ENCODE measurements around the gene ZNF500.

The ZNF500 gene

DNA sequence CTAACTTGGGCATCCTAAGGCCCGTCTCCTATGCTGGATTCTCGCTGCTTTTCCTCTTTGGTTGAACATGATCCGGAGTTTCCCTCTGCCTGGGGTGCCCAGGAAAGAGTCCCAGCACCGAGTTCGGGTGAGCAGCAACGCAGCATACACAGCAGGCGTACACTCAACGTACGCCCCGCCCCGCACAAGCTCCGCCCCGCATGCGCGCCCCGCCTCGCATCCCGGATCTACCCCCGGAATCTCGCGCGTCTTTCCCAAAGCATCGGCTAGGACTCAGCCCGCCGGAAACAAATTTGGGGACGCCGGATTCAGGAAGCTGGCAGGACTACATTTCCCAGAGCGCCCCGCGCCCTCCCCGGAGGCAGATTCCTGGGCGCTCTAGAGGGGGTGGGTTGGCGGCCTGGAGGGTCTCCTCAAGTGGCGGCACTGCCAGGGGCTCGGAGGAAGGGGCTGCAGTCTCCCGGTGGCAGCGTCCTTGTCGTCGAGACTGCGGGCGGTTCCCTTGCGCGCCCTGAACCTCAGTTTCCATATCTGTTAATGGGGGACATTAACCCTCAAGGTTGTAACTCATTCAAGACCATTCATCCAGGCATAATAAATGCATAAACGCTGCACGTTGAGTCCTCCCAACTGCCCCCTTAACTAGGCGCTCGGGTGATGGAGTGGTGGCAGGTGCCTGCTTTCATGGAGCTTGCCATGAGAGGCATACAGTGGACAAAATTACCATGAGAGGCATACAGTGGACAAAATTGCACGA, 1.8 kb upstream of the ZNF500 start:
- peak; percentile 97 for DNase-seq

DNA sequence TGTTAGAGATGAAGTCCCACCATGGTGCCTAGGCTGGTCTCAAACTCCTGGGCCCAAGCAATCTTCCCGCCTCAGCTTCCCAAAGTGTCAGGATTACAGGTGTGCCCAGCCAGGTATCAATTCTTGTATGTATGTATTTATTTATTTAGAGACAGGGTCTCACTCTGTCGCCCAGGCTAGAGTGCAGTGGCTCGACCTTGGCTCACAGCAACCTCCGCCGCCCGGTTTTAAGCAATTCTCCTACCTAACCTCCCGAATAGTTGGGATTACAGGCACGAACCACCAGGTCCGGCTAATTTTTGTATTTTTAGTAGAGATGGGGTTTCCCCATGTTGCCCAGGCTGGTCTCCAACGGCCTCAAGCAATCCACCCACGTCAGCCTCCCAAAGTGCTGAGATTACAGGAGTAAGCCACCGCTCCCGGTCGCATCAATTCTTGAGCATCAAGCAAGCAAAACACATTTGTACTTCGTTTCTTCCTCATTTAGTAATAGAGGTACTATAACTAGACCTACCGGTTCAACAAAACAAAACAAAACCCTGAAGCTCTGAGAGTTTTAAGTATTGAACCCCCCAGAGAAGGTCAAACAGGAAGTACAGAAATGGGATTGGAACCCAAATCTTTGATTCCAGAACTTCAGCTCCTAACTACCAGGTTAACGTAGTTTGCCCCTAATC, 1.0 kb upstream of the ZNF500 start:
- peak in 1 of 2 experiments; percentile 25 for DNase-seq

DNA sequence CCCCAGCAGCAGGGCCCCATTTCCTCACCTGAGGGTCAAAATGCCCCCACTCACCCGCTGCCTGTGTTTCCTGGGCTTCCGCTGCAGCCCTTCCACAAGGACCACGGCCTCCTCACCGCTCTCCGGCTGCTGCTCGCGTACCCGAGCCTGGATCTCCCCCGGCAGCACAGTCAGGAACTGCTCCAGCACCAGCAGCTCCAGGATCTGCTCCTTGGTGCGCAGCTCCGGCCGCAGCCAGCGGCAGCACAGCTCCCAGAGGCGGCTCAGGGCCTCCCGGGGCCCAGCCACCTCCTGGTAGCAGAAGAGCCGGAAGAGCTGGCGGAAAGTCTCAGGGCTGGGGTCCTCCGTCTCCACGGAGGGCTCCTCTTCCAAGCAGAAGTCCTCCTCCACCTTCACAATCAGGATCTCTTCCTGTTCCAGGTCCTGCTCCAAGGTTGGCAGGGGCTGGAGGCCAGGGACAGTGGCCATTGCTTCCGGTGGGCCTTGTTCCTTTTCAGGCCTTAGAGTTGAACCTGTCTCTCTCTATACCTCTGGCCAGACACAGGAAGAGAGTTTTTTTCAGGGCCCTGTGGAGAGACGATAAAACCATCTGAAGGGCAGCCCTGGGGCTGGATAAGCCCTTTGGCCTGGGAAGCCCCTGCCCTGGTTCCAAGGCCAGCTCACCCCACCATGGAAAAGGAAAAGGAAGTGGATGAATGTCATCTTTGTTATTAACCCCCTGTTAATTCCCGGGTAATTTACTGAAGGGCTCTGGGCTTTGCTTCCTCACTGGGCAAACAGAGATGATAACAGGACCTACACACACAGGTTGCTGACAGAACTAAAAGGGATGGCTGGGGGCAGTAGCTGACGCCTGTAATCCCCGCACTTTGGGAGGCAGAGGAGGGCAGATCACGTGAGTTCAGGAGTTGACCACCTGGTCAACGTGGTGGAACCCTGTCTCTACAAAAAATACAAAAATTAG, 1.2 kb downstream of the ZNF500 start:
- no peak for DNase-seq

DNA sequence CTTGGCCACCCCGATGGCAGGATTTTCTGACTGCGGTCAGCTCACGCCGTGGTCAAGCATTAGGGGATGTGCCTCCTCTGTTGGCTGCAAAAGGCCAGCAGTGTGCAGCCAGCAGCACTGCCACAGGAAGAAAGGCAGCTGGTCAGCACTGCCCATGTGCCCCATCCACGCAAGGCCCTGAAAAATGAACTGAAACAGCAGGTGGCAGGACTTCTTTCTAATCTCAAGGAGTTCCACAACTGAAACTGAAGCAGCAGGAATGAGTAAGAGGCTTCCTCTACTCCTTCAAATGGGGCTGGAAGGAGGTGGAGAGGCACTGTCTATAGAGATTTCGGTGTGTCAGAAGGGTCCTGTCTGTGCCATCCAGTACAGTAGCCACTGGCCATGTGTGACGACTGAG, 3.2 kb downstream of the ZNF500 start:
- no peak for DNase-seq

DNA sequence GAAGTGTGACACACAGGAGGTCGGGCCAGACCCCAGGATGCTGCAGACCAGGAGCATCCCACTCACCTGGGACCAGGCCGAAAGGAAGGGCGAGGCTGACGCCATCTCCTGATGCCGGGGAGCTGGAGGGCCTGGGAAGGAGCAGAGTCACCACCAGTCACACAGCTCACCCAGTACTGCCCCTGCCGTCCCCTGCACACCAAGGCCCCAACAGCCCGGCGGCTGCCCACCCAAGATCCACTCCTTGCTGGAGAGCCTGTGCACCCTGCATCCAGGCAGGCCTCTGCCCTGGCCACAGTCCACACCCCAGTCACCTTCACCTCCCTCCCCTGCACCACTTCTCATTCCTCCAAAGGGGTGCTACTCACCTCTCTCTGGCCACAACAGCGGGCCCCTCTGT, 4.8 kb downstream of the ZNF500 start:
- DNase-seq, result no peak

DNA sequence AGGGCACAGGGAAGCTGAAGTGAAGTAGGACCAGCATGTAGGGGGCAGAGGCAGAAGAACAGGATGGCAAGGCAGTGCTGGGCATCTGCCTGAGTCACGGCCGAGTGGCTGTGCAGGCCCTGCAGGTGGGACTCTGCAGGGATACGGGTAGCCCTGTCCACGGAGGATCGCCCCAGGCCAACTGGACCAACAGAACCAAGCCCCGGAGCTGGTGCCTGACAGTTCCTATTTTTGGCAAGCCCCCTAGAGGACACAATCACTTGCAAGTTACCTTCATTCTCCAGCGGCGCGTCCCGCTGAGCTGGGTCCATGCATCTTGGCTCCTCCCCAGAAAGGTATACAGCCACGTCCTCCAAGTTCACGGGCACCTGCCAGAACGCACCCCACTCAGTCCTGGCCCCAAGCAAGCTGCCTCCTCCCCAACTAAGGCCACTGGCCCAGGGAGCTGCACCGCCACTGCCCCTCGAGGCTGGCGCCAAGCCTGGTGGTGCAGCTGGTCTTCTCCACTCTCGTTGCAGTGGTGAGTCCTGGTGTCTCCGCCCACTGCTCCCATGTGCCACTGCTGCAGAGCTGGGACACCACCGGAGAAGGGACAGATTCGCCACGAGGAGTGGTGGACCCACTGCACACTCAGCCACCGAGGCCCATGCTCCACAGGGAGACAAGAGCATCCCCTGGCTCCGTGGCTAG, 6.6 kb downstream of the ZNF500 start:
- no peak for DNase-seq

DNA sequence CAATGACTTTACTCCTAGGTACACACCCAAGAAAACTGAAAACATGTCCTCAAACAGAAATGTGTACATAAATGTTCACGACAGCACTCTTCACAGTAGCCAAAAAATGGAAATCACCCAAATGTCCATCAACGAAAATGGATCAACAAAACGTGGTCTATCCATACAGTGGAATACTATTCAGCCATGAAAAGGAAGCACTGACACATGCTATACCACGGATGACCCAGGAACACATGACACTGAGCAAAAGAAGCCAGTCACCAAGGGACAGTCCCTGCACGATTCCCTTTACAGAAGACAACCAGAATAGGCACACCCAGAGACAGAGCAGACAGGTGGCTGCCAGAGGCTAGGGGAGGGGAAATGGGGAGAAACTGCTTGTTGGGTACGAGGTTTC, 11.3 kb downstream of the ZNF500 start:
- DNase-seq, result no peak

DNA sequence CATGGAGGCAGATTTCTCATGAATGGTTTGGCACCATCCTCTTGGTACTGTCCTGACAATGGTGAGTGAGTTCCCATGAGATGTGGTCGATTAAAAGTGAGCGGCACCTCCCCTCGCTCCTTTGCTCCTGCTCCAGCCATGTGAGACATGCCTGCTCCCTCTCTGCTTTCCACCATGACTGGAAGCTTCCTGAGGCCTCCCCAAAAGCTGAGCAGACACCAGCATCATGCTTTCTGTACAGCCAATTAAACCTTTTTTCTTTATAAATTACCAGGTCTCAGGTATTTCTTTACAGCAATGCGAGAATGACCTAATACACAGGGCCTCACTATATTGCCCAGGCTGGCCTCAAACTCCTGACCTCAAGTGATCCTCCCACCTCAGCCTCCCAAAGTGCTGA, 12.1 kb downstream of the ZNF500 start:
- no peak for DNase-seq

DNA sequence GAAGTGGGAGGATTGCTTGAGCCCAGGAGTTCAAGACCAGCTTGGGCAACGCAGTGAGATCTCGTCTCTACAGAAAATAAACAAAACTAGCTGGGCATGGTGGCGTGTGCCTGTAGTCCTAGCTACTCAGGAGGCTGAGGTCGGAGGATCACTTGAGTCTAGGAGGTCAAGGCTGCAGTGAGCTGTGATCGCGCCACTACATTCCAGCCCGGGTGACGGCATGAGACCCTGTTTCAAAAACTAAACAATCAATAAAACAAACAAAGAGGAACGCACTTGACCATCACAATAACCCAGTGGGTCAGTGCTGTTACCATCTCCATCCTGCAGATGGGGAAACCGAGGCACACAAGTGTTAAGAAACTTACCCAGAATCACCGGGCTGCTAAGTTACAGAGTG, 13.7 kb downstream of the ZNF500 start:
- DNase-seq, result no peak

DNA sequence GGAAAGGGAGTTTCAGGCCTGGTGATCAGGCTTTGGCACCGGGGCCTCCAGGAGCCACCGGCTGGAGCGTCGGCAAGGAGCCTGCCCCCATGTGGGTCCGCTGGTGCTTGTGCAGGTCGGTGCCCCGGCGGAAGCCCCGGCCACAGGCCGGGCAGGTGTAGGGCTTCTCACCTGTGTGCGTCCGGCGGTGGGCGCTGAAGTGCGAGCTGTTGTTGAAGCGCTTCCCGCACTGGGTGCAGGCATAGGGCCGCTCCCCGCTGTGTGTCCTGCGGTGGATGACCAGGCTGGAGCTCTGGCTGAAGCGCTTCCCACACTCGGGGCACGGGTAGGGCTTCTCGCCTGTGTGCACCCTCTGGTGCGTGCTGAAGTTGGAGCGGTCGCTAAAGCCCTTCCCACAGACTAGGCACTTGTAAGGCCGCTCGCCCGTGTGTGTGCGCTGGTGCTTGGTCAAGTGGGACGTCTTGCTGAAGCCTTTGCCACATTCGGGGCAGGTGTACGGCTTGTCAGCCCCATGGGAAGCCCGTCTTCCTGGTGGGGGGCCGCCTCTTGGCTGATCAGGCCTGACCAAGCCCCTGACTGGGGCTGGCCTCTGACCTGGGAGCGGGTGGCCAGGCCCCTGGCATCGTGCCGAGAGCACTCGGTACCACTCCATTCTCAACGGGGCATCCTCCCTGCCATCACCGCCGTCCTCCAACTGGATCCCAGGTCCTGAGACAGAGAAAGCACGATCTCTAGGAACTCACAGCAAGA, 14.4 kb downstream of the ZNF500 start:
- no peak for DNase-seq

DNA sequence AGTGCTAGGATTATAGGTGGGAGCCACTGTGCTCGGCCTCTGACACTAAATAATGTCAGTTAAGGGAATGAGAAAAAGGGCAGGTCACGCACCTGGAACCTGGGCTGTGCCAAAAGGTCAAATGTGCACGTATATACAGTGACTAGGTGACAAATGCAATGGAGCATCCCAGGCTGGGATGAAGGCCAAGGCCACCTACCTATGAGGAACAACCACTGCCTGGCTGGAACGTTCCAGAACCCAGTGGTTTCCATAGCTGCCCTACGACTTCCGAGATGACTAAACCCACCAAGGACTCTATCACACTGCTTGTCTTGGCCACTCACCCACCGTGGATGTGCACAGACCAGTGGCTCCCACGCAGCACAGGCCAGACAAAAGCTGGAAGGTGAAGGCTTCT, 16.1 kb downstream of the ZNF500 start:
- no peak for DNase-seq

DNA sequence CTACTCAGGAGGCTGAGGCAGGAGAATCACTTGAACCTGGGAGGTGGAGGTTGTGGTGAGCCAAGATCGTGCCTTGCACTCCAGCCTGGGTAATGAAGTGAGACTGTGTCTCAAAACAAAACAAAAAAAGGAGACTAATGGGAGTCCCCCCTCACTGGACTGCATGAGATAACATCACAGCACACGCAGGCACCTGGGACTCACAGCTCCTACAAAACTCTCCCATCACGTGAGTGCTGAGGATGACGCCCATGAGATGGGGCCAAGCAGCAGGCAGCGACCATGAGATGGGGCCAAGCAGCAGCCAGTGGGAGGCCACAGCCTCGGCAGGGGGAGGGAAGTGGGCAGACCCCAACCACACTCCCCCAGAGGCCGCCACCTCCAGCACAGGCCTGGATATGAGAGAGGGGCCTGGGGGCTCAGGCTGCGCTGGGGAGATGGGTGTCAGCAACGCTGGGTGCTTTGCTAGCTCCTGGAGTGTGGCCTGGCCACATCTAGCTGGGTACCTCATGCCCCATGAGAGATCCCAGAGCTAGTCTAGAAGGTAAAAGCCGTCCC, 17.2 kb downstream of the ZNF500 start:
- DNase-seq, result no peak

DNA sequence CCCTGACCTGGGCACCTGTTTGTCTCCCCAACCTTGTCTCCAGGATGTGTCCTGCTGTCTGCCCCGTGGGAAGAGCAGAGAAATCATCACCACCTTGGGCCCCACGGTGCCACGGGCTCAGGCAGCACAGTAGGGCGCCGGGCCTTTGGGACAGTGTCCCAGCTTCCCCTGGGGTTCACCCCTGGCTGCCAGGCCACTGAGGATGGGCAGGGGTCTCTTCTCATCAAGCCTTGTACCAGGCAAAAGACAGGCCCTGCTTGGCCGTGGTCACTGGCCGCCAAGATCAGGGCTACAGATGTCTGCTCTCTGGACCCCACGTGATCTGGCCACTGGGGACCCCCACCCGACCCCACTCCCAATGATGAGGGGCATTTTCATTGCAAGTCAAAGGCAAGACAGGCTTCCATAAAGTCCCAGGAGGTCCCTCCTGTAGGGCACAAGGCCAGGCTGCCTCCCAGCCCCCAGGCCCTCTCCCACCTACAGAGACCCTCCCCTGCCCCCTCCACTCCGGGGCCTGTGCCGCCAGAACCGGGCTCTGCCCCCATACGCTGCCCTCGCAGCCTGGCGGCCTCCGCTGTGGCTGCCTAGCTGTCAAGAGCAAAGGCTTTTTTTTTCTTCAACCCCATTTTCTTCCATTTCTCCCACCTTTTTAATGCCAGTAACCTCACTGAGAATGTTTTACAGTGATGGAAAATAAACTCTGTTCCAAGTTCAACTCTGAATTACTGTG, 18.1 kb downstream of the ZNF500 start:
- DNase-seq, result no peak

DNA sequence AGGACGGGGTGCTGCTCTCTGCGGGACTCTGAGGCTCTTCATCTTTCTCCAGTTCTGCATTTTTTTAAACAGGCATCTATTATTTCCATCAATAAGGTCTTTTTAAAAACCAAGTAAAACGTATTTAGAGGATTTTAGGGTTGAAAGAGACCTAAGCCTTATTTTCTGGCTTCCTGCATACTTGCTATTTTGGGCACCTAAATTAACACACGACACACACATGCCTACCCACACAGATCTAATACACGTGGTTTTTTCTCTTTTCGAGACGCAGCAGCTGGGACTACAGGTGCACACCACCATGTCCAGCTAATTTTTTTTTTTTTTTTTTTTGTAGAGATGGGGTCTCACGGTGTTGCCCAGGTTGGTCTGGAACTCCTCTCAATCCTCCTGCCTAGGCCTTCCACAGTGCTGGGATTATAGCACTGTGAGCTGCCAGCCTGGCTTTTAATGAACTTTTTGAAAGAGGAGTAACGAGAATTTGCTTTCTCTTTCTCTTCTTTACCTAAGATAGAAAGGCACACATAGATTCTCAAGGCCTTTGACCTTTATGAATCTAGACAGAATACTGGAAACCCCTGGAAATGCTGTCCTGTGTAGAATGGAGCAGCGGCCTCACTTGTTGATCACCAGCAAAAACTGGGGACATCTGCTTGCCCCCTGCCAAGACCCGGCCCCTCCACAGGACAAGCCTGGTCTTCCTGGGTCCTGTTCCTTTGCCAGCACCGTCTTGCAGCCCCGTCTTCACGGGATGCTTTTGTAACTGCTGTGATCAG, 18.9 kb downstream of the ZNF500 start:
- DNase-seq, result no peak

DNA sequence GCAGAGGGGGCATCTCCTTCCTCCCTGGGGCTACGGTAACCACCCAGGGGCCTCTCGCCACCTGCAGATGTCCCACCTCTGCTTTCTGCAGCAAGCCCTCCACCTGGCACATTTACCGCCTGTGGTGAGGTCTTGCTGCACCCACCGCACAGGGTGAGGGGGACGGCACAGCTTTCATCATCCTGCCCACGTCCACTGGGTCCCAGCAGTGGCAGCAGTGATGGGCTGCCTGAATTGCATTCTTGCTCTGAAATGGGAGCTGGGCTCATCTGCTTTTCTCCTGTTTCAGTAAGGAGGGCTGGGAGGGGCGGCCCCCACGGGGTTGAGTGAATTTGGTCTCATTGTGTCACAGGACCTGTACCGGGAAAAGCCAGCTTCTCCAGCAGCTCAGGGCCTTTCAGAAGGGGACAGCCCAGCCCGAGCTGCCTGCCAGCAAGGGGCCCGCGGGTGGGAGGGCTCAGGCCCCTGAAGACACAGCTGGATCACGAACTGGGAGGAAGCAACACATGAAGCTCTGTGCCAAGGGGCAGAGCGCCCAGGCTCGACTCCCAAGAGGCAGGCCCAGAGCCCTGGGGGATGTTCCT, 19.9 kb downstream of the ZNF500 start:
- DNase-seq, result no peak

DNA sequence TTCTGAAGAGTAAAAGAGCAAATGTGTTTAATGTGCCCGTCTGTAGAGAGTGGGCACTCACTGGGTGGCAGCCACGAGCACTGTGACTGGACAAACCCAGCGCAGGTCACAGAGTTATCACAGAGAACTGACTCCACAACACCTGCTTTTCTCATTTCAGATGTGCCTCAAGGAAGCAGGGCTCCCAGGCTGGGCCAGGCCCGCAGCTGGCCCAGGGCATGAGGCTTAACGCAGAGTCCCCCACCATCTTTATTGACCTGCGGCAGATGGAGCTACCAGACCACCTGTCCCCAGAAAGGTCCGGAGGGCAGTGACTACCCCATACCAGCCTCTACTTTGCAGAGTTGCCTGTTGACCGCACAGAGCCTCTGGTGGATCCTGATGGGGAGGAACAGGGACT, 20.7 kb downstream of the ZNF500 start:
- no peak for DNase-seq

DNA sequence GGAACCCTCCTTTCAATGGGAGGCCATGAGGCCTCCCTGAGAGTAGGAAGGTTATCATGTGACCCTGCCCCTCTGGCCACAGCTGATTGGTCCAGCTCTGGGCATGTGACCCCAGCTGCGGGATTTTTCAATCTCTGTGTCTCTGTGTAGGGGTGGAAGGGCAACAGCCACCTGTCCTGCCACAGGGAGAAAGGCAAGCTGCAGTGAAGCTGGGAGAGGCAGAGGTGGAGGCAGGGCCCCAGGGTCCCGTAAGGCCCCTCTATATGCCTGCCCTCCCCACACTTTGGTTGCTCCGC, 21.7 kb downstream of the ZNF500 start:
- no peak for DNase-seq

DNA sequence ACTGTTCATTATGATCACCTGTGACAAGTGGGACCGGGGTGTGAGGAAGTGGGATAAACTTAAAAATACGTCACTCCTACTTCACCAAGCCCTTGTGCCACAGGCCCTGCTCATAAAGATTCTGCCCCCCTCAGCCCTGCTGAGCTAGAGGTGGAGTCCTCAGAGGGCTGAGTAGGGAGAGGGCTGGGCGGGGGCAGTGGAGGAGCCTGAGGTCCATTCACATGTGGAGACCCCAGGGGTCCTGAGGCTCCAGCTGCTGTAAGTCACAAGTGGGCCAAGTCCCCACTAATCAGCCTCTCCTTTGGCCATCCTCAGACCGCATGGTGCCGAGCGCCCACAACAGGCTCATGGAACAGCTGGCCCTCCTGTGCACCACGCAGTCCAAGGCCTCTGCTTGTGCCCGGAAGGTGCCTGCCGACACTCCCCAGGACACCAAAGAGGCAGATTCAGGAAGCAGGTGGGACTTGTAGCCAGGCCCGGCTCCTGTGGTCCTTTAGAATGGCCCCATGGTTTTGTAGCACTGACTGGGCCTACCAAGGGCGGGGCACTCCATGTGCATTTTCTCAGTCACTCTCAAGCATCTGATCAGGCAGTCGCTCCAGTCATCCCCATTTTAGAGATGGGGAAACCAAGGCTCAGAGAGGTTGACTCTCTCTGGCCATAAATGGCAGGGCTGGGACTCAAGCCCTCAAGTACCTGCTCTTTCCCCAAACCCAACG, 22.2 kb downstream of the ZNF500 start:
- DNase-seq, result no peak

DNA sequence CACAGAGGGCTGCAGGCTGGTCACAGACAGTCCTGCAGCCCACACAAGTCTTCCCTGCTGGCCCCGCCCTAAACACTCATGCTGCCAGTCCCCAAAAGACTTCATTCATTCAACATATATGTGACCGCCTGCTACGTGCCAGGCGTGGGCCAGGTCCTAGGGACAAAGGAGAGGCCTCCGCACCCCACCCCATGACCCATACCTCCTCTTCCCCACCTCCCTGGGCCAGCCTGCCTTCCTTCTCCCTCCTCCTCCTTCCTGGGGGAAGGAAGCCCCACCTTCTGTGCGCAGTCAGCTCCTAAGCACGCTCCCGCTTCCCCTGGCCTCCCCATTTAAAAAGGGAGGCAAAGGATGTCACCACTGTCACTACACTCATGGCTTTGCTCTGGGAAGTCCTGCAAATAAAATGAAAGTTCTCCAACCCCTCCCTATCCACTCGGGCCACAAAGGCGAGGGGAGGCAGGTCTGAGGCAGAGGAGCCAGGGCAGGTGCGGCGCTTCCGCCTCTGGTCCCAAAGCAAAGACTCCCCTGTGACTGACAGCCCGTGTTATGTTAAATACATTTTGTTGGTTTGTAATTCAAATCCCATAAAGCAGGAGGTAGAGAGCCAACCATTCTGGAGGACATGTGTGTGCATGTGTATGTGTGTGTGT, 23.6 kb downstream of the ZNF500 start:
- no peak for DNase-seq
